Measurements from ENCODE around the gene FIGNL2.

GRCh38 chr12:51818566-51819300 is 29.8 kb downstream of the FIGNL2 start:
- no peak for TF ChIP-seq CTCF (IDR thresholded peaks at IDR 0.05)
- TF ChIP-seq POLR2A (IDR thresholded peaks at IDR 0.05), result no peak
- no peak for TF ChIP-seq POLR2AphosphoS5 (IDR thresholded peaks at IDR 0.05)
- no peak for TF ChIP-seq EP300 (IDR thresholded peaks at IDR 0.05)
